ENCODE measurements around the gene KRTAP9-1. TPM values are rescaled to one million over a fixed set of nuclear protein-coding genes. Genes with fewer than 3 reads are reported as not detected.
"Not testable (repeated sequence)": the region's sequence is repeated elsewhere in the genome, so short reads cannot be mapped to it uniquely, and the experiment has no call there.

KRTAP9-1 gene, protein sequence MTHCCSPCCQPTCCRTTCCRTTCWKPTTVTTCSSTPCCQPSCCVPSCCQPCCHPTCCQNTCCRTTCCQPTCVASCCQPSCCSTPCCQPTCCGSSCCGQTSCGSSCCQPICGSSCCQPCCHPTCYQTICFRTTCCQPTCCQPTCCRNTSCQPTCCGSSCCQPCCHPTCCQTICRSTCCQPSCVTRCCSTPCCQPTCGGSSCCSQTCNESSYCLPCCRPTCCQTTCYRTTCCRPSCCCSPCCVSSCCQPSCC
- total RNA-seq (not detected), polyA plus RNA-seq (not detected)
- long read RNA-seq, donor 1 = 0 reads
- long read RNA-seq, donor 2 = 0 reads
- long read RNA-seq, donor 3 = 0 reads
- long read RNA-seq, donor 4 = 0 reads
- long read RNA-seq, donor 5 = 0 reads
- long read RNA-seq, donor 6 = 0 reads
- long read RNA-seq, donor 7 = 0 reads
- long read RNA-seq, donor 8 = 0 reads
- long read RNA-seq, donor 9 = 0 reads
- long read RNA-seq, donor 10 = 0 reads

DNA sequence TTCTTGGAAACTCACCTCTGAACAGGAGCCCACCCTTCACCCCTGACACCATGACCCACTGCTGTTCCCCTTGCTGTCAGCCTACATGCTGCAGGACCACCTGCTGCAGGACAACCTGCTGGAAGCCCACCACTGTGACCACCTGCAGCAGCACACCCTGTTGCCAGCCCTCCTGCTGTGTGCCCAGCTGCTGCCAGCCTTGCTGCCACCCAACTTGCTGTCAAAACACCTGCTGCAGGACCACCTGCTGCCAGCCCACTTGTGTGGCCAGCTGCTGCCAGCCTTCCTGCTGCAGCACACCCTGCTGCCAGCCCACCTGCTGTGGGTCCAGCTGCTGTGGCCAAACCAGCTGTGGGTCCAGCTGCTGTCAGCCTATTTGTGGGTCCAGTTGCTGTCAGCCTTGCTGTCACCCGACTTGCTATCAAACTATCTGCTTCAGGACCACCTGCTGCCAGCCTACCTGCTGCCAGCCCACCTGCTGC lies at the start of gene KRTAP9-1:
Gene KRTAP9-1, plus strand, starts transcription at position 51 of the 482 bp plus-strand sequence. Its CDS starts 0 bp downstream, at position 51.
- DNase-seq; H3K4me3 ChIP-seq; H3K9me3 ChIP-seq; H3K4me1 ChIP-seq; H3K27ac ChIP-seq; H3K36me3 ChIP-seq; intact Hi-C loops (cut with DNase I; ENCODE audit: low total_unique reads): not testable (repeated sequence)
- 40 to 75% (median 60%) methylated on average over 1 of the region's 1 CpG; no CpG with 5 or more reads in 1 of the 5 donors for WGBS, 5 donors
- H3K27me3 ChIP-seq = peaks cover 0 to 18% (median 9%) of the 10 kb centered on the region in 3 donors

DNA sequence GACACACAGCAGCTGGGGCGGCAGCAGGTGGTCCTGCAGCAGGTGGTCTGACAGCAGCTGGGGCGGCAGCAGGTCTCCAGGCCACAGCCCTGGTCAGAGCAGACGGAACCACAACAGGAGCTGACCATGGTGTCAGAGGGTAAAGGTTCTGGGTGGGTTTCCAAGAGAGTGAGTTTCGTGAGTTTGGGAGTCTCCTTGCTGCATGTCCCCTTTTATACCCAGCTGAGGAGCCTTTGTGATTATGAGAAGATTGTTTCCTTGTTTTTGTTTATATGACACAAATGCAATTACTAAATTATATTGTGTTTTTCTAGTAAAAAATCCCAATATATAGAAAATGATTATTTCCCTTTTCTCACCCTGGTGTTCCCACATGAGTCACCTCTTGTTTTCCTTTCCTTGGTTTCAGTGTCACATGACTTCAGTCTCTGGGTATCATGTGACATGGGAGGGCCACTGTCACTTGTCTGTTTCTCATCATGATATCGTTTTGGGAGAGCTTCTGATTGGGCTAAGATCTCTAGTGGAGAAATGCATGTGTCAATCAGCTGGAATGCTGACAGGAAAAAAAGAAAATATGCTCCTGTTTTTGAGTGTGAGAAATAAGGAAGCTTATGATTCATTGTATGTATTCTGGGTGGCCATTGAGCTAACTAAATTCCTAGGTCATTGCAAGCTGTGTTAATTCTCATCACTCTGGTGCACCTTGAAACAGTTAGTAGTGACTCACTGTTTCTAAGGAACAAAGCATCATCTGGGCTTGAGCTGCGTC lies 49.1 kb upstream of the KRTAP9-1 start, which contains the start of gene KRTAP4-6:
Gene KRTAP4-6, minus strand, starts transcription at position 185 of the 772 bp plus-strand sequence. Its CDS starts 57 bp downstream, at position 128.
- Histone ChIP-seq H3K4me1 (no peaks in the 10 kb centered on the region), H3K4me3 (no peak within 1 kb of the TSS), H3K27ac (no peak within 1 kb of the TSS), H3K27me3 (no peaks in the 10 kb centered on the region), H3K36me3 (no peaks in the 10 kb centered on the region), H3K9me3 (peaks cover 0 to 41% (median 31%) of the 10 kb centered on the region in 4 donors)
- TF ChIP-seq POLR2A (IDR thresholded peaks at IDR 0.05) = no peak
- TF ChIP-seq EP300 (IDR thresholded peaks at IDR 0.05) = no peak
- TF ChIP-seq POLR2AphosphoS5 (IDR thresholded peaks at IDR 0.05) = no peak
- TF ChIP-seq, protein P1, sequence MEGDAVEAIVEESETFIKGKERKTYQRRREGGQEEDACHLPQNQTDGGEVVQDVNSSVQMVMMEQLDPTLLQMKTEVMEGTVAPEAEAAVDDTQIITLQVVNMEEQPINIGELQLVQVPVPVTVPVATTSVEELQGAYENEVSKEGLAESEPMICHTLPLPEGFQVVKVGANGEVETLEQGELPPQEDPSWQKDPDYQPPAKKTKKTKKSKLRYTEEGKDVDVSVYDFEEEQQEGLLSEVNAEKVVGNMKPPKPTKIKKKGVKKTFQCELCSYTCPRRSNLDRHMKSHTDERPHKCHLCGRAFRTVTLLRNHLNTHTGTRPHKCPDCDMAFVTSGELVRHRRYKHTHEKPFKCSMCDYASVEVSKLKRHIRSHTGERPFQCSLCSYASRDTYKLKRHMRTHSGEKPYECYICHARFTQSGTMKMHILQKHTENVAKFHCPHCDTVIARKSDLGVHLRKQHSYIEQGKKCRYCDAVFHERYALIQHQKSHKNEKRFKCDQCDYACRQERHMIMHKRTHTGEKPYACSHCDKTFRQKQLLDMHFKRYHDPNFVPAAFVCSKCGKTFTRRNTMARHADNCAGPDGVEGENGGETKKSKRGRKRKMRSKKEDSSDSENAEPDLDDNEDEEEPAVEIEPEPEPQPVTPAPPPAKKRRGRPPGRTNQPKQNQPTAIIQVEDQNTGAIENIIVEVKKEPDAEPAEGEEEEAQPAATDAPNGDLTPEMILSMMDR (IDR thresholded peaks at IDR 0.05) = no peak
- intact Hi-C loops (cut with DNase I; ENCODE audit: low total_unique reads) = no loop called here
- 70 to 87% (median 81%) methylated on average over 4 to 6 of the region's 6 CpGs for WGBS, 5 donors
- DNase-seq = no peak

DNA sequence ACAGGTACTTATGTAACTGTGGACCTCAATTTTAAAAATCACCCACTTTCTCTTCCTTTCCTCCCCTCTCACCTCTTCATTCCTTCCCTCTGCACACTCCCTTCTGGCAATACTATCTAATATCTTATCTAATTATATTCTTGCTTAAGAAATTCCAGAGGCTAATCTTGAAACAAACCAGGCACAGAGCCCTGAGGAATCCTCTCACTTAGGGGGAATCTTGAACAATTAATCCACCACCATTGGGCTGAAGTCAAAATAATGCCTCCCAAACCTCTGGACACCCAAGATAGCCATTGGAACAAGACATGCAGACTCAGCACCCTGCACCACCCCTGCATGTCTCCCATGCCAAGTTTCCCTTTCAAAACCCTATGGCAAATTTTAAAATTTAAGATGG lies 48.3 kb upstream of the KRTAP9-1 start:
- no peak overlapping the region for H3K27ac ChIP-seq
- H3K9me3 ChIP-seq = peaks cover 0 to 41% (median 31%) of the 10 kb centered on the region in 4 donors
- intact Hi-C loops (cut with DNase I; ENCODE audit: low total_unique reads) = no loop called here
- no peak overlapping the region for H3K4me3 ChIP-seq
- TF ChIP-seq, protein P1 (IDR thresholded peaks at IDR 0.05) = no peak
- no peak for TF ChIP-seq POLR2AphosphoS5 (IDR thresholded peaks at IDR 0.05)
- TF ChIP-seq EP300 (IDR thresholded peaks at IDR 0.05) = no peak
- no peak for TF ChIP-seq POLR2A (IDR thresholded peaks at IDR 0.05)
- no peak for DNase-seq
- no peaks in the 10 kb centered on the region for H3K36me3 ChIP-seq
- H3K4me1 ChIP-seq = no peaks in the 10 kb centered on the region
- H3K27me3 ChIP-seq = no peaks in the 10 kb centered on the region

DNA sequence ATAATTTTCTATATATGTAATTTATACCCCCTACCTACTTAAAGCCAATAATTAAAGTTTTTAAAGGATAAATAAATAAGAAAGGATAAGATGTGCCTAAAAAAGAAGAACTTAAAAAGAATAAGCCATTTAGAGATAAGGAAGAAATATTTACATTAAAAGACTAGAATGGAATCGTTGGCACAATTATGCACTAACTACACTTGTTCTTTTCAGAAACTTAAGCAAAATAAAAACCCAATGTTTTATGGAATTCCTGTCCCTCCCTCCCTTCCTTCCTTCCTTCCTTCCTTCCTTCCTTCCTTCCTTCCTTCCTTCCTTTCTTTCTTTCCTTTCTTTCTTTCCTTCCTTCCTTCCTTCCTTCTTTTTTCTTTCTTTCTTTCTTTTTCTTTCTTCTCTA lies 44.8 kb upstream of the KRTAP9-1 start:
- H3K4me1 ChIP-seq = no peaks in the 10 kb centered on the region
- H3K27me3 ChIP-seq = peaks cover 0 to 13% (median 0%) of the 10 kb centered on the region in 3 donors
- 67 to 84% (median 79%) methylated on average over 1 of the region's 1 CpG for WGBS, 5 donors
- no peaks in the 10 kb centered on the region for H3K36me3 ChIP-seq
- TF ChIP-seq, protein P1 (IDR thresholded peaks at IDR 0.05) = no peak
- TF ChIP-seq POLR2AphosphoS5 (IDR thresholded peaks at IDR 0.05) (no peak), POLR2A (IDR thresholded peaks at IDR 0.05) (no peak), EP300 (IDR thresholded peaks at IDR 0.05) (no peak)
- intact Hi-C loops (cut with DNase I; ENCODE audit: low total_unique reads) = no loop called here
- DNase-seq = no peak
- no peak overlapping the region for H3K4me3 ChIP-seq
- peaks cover 0 to 36% (median 28%) of the 10 kb centered on the region in 4 donors for H3K9me3 ChIP-seq
- H3K27ac ChIP-seq = no peak overlapping the region

All from stomach (tissue), 19 donors.